ENCODE results near the gene CAMKV. TPM values are rescaled to one million over a fixed set of nuclear protein-coding genes. Genes with fewer than 3 reads are reported as not detected.
A peak's percentile ranks its signal among the peaks of the same experiment; 100 is the strongest.

CAMKV gene
- total RNA-seq, 1 donor from 2014 or later = 12.1 TPM

- Mint-ChIP-seq H3K36me3 (no peaks in the 10 kb centered on the region), H3K4me3 (peak overlapping the region; percentile 51), H3K27me3 (ENCODE audit: insufficient read depth, low read depth) (peaks cover 13% of the 10 kb centered on the region), H3K9me3 (peaks cover 2% of the 10 kb centered on the region), H3K27ac (no peak overlapping the region), H3K4me1 (peaks cover 37% of the 10 kb centered on the region)
- Histone ChIP-seq H3K4me2 (no peak overlapping the region), H3K27me3 (no peaks in the 10 kb centered on the region), H3K9ac (no peak overlapping the region), H3K36me3 (no peaks in the 10 kb centered on the region), H3K79me2 (ENCODE audit: low read depth) (no peaks in the 10 kb centered on the region), H3K4me1 (peaks cover 30% of the 10 kb centered on the region), H2AFZ (replicated peaks) (no peak overlapping the region), H3K4me3 (no peak overlapping the region), H4K20me1 (ENCODE audit: low read depth) (no peaks in the 10 kb centered on the region), H3F3A (ENCODE audit: low read depth) (peaks cover 21% of the 10 kb centered on the region), H3K27ac (no peak overlapping the region), H3K9me3 (ENCODE audit: low read depth) (no peaks in the 10 kb centered on the region)
- no peak for DNase-seq (ENCODE audit: low spot score)
- TF ChIP-seq CTCF (IDR thresholded peaks at IDR 0.05) (no peak), EZH2 (IDR thresholded peaks at IDR 0.05) (no peak), EZH2phosphoT487 (IDR thresholded peaks at IDR 0.05) (no peak)
Measured at GRCh38 chr3:49883998-49884397, 14.3 kb upstream of the CAMKV start.

- Mint-ChIP-seq H3K4me1 (peaks cover 35% of the 10 kb centered on the region), H3K4me3 (peak overlapping the region; percentile 58), H3K9me3 (peaks cover 2% of the 10 kb centered on the region), H3K27ac (peak overlapping the region; percentile 69), H3K36me3 (no peaks in the 10 kb centered on the region), H3K27me3 (ENCODE audit: insufficient read depth, low read depth) (peaks cover 12% of the 10 kb centered on the region)
- Histone ChIP-seq H3K9me3 (ENCODE audit: low read depth) (no peaks in the 10 kb centered on the region), H2AFZ (replicated peaks) (peak overlapping the region; percentile 37), H3K4me3 (no peak overlapping the region), H4K20me1 (ENCODE audit: low read depth) (no peaks in the 10 kb centered on the region), H3K9ac (no peak overlapping the region), H3K4me1 (peaks cover 30% of the 10 kb centered on the region), H3K79me2 (ENCODE audit: low read depth) (no peaks in the 10 kb centered on the region), H3K27me3 (no peaks in the 10 kb centered on the region), H3F3A (ENCODE audit: low read depth) (peaks cover 21% of the 10 kb centered on the region), H3K4me2 (peak overlapping the region; percentile 68), H3K36me3 (no peaks in the 10 kb centered on the region), H3K27ac (no peak overlapping the region)
- no peak for DNase-seq (ENCODE audit: low spot score)
- TF ChIP-seq EZH2phosphoT487 (IDR thresholded peaks at IDR 0.05) = no peak
- TF ChIP-seq CTCF (IDR thresholded peaks at IDR 0.05) = no peak
- TF ChIP-seq EZH2 (IDR thresholded peaks at IDR 0.05) = no peak
Measured at GRCh38 chr3:49882166-49882565, 12.5 kb upstream of the CAMKV start.

GRCh38 chr3:49880581-49881315 lies 11.0 kb upstream of the CAMKV start:
- no peak overlapping the region for H3K9ac ChIP-seq
- no peaks in the 10 kb centered on the region for H3K36me3 ChIP-seq
- no peaks in the 10 kb centered on the region for H3K27me3 ChIP-seq
- peaks cover 21% of the 10 kb centered on the region for H3F3A ChIP-seq (ENCODE audit: low read depth)
- H4K20me1 ChIP-seq (ENCODE audit: low read depth) = no peaks in the 10 kb centered on the region
- peaks cover 10% of the 10 kb centered on the region for H3K27me3 Mint-ChIP-seq (ENCODE audit: insufficient read depth, low read depth)
- DNase-seq (ENCODE audit: low spot score) = peak; percentile 87
- peak overlapping the region; percentile 23 for H2AFZ ChIP-seq (replicated peaks)
- peaks cover 35% of the 10 kb centered on the region for H3K4me1 Mint-ChIP-seq
- H3K27ac Mint-ChIP-seq = peak overlapping the region; percentile 79
- H3K36me3 Mint-ChIP-seq = no peaks in the 10 kb centered on the region
- H3K4me2 ChIP-seq = peak overlapping the region; percentile 68
- peaks cover 2% of the 10 kb centered on the region for H3K9me3 Mint-ChIP-seq
- TF ChIP-seq EZH2 (IDR thresholded peaks at IDR 0.05) (no peak), CTCF (IDR thresholded peaks at IDR 0.05) (no peak)
- H3K4me3 Mint-ChIP-seq = peak overlapping the region; percentile 51
- H3K4me1 ChIP-seq = peaks cover 30% of the 10 kb centered on the region
- H3K27ac ChIP-seq = no peak overlapping the region
- H3K9me3 ChIP-seq (ENCODE audit: low read depth) = no peaks in the 10 kb centered on the region
- H3K79me2 ChIP-seq (ENCODE audit: low read depth) = no peaks in the 10 kb centered on the region
- peak overlapping the region; percentile 3 for H3K4me3 ChIP-seq
